ENCODE measurements around the gene TRPM2. TPM values are rescaled to one million over a fixed set of nuclear protein-coding genes. Genes with fewer than 3 reads are reported as not detected.

TRPM2 gene
- total RNA-seq, 1 experiment from 2014 or later, result 28.1 TPM

GRCh38 chr21:44432841-44433790 lies 79.7 kb downstream of the TRPM2 start:
- no peak for TF ChIP-seq JUND (IDR thresholded peaks at IDR 0.05)
- H3K9me2 ChIP-seq (ENCODE audit: insufficient read depth), result no peaks in the 10 kb centered on the region
- no peak overlapping the region for H2AFZ ChIP-seq (ENCODE audit: low read depth, low read length, poor library complexity, severe bottlenecking)
- RAD21 ChIA-PET (ENCODE audit: low non-redundant PET in 1 of 2, low total read pairs in 2 of 2, uncharacterized antibody in 2 of 2, unreplicated experiment in 2 of 2), result no interaction called here
- H3K27ac ChIP-seq (ENCODE audit: low read depth, low read length), result no peak overlapping the region; the same call in 1 of the 2 replicates
- no peaks in the 10 kb centered on the region for H4K20me1 ChIP-seq (ENCODE audit: insufficient read depth)
- peaks cover 40% of the 10 kb centered on the region for H3K79me2 ChIP-seq (ENCODE audit: insufficient read depth, low read length)
- H3K4me2 ChIP-seq (ENCODE audit: low read length), result no peak overlapping the region
- peaks cover 0 to 5% of the 10 kb centered on the region in 2 experiments; a peak in 3 of 4 replicates for H3K4me1 ChIP-seq (ENCODE audit: control insufficient read depth in 1 of 2, insufficient read depth in 2 of 2, low read length in 2 of 2)
- H3K9me3 ChIP-seq (ENCODE audit: control insufficient read depth in 1 of 2, insufficient read depth in 1 of 2, low read depth in 1 of 2, low read length in 2 of 2), result peaks cover 4 to 6% of the 10 kb centered on the region in 2 experiments; a peak in 3 of 4 replicates
- ATAC-seq, result no peak
- POLR2A ChIA-PET, result no interaction called here
- H3K36me3 ChIP-seq (ENCODE audit: control insufficient read depth in 1 of 2, insufficient read depth in 2 of 2, low read length in 2 of 2), result peaks cover under 1 to 15% of the 10 kb centered on the region in 2 experiments; a peak in 3 of 4 replicates
- no TSS peak for BruUV-seq (replicated peaks)
- no peaks in the 10 kb centered on the region for H3K27me3 ChIP-seq (ENCODE audit: insufficient read depth, low read length)
- H3K9ac ChIP-seq (ENCODE audit: low read length), result no peak overlapping the region
- intact Hi-C loops (cut with micrococcal nuclease), result no loop called here
- CTCF ChIA-PET, result no interaction called here
- no peak for DNase-seq (ENCODE audit: low read depth, low spot score)
- H3K4me3 ChIP-seq (replicated peaks in 1 of 2; ENCODE audit: low read depth in 1 of 2, low read length in 2 of 2), result no peak overlapping the region

GRCh38 chr21:44433791-44434567 lies 80.6 kb downstream of the TRPM2 start:
- Histone ChIP-seq H3K9ac (ENCODE audit: low read length) (no peak overlapping the region), H3K36me3 (ENCODE audit: control insufficient read depth in 1 of 2, insufficient read depth in 2 of 2, low read length in 2 of 2) (peaks cover 2 to 15% of the 10 kb centered on the region in 2 experiments; a peak in 3 of 4 replicates), H3K79me2 (ENCODE audit: insufficient read depth, low read length) (peaks cover 40% of the 10 kb centered on the region), H3K27me3 (ENCODE audit: insufficient read depth, low read length) (no peaks in the 10 kb centered on the region), H3K9me3 (ENCODE audit: control insufficient read depth in 1 of 2, insufficient read depth in 1 of 2, low read depth in 1 of 2, low read length in 2 of 2) (peaks cover 4 to 6% of the 10 kb centered on the region in 2 experiments; a peak in 3 of 4 replicates), H3K4me1 (ENCODE audit: control insufficient read depth in 1 of 2, insufficient read depth in 2 of 2, low read length in 2 of 2) (peaks cover 0 to under 1% of the 10 kb centered on the region in 2 experiments; a peak in 1 of 4 replicates), H4K20me1 (ENCODE audit: insufficient read depth) (no peaks in the 10 kb centered on the region), H3K9me2 (ENCODE audit: insufficient read depth) (no peaks in the 10 kb centered on the region), H3K4me2 (ENCODE audit: low read length) (no peak overlapping the region), H3K4me3 (replicated peaks in 1 of 2; ENCODE audit: low read depth in 1 of 2, low read length in 2 of 2) (no peak overlapping the region), H2AFZ (ENCODE audit: low read depth, low read length, poor library complexity, severe bottlenecking) (no peak overlapping the region), H3K27ac (ENCODE audit: low read depth, low read length) (no peak overlapping the region; the same call in 1 of the 2 replicates)
- intact Hi-C loops (cut with micrococcal nuclease), result no loop called here
- DNase-seq (ENCODE audit: low read depth, low spot score), result no peak
- CTCF ChIA-PET, result no interaction called here
- no TSS peak for BruUV-seq (replicated peaks)
- RAD21 ChIA-PET (ENCODE audit: low non-redundant PET in 1 of 2, low total read pairs in 2 of 2, uncharacterized antibody in 2 of 2, unreplicated experiment in 2 of 2), result no interaction called here
- POLR2A ChIA-PET, result no interaction called here
- no peak for ATAC-seq
- TF ChIP-seq EZH2 (IDR thresholded peaks at IDR 0.05) (no peak), REST (IDR thresholded peaks at IDR 0.05; ENCODE audit: low read depth) (no peak), SRF (IDR thresholded peaks at IDR 0.05; ENCODE audit: low read depth) (no peak), MAX (IDR thresholded peaks at IDR 0.05) (no peak), EGR1 (IDR thresholded peaks at IDR 0.05; ENCODE audit: low read depth) (no peak), CTCF (IDR thresholded peaks at IDR 0.05 in 2 of 3, conservative IDR thresholded peaks at IDR 0.05 in 1 of 3; ENCODE audit: borderline replicate concordance in 1 of 3, insufficient read depth in 1 of 3, low read depth in 2 of 3, low read length in 2 of 3) (no peak), RAD21 (IDR thresholded peaks at IDR 0.05; ENCODE audit: low read depth) (no peak), CEBPB (IDR thresholded peaks at IDR 0.05; ENCODE audit: low read depth) (no peak), POLR2A (IDR thresholded peaks at IDR 0.05; ENCODE audit: borderline replicate concordance, extremely low read depth, insufficient read depth, insufficient read length) (no peak), EZH2phosphoT487 (IDR thresholded peaks at IDR 0.05; ENCODE audit: borderline replicate concordance) (no peak), YY1 (IDR thresholded peaks at IDR 0.05; ENCODE audit: extremely low read depth, insufficient replicate concordance, low read depth, low read length) (no peak)
